Measurements from ENCODE around the gene PCGF1. TPM values are rescaled to one million over a fixed set of nuclear protein-coding genes. Genes with fewer than 3 reads are reported as not detected.

The PCGF1 gene
- total and polyA plus RNA-seq, 2 of the 8 experiments (the other 6 are each of a cell fraction or from before 2014, with no cell fraction given): 10.0 to 23.7 TPM

DNA sequence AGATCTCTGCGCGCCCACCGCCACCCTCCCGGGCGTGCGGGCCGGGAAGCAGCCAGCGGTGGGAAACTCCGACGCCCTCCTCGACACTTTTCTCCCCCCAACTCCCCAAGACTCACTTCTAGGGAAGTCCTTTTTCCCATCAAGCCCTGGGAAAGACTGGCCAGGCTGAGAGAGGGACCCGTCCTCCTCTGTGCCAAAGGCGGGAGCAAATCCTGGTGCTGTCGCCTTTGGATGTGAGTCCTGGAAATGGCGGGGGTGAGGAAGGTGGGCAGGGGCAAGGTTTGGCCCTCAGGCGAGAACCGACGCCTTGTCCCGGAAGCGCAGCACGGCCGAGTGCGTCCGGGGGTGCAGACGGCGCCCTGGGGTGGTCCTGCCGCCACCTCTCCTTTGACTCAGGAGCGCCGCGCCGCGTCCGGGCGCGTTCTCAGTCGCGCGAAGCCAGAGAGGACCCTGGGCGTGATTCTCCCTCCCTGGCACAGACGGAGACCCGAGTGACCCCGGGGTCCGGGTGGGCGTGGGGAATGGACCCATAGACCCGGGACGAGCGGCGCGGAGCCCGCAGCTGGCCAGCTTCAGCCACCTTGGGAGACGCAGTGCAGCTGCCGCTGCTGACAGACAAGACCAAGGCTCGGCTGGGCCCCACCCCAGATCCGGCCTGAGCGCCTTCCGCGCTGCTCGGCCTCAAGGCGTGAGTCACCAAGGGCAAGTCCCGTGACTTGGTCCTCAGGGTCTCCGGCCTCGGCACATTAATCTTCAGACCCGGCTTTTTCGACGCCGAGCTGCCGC lies 4.6 kb downstream of the PCGF1 start (continued):
- peak in 1 of 2 experiments; percentile 66; a peak in 2 of 4 replicates for TF ChIP-seq SIN3A (conservative IDR thresholded peaks at IDR 0.05 in 1 of 2, IDR thresholded peaks at IDR 0.05 in 1 of 2; ENCODE audit: low read depth in 1 of 2, low read length in 2 of 2)
- peak; percentile 63; the same call in 1 of the 2 replicates for TF ChIP-seq JUND (IDR thresholded peaks at IDR 0.05; ENCODE audit: low read length)
- peak; percentile 86 for TF ChIP-seq EZH2 (IDR thresholded peaks at IDR 0.05; ENCODE audit: low read depth, low read length, severe bottlenecking)
- TF ChIP-seq E2F6 (IDR thresholded peaks at IDR 0.05): peak; percentile 56
- TF ChIP-seq ASH2L (IDR thresholded peaks at IDR 0.05; ENCODE audit: low read length): peak; percentile 33
- peak; percentile 24 for TF ChIP-seq CTBP2 (IDR thresholded peaks at IDR 0.05; ENCODE audit: borderline replicate concordance, insufficient read depth, insufficient read length, low read length)
- TF ChIP-seq CHD7 (IDR thresholded peaks at IDR 0.05; ENCODE audit: insufficient replicate concordance, low read length): no peak
- peak; percentile 90 for TF ChIP-seq SUZ12 (IDR thresholded peaks at IDR 0.05; ENCODE audit: low read length)
